A549 (cell line): Measurements from ENCODE around the gene ERFL. TPM values are rescaled to one million over a fixed set of nuclear protein-coding genes. Genes with fewer than 3 reads are reported as not detected.
A peak's percentile ranks its signal among the peaks of the same experiment; 100 is the strongest.

ENCODE experiments used
- ATAC-seq, 2 experiments: fragments of 200-7000 bp in 1 of 2; fragments of >200 bp in 1 of 2; cut with Nextera tagmentation in 1 of 2; cut with Tn5 transposase in 1 of 2; 3 replicates each; pipeline versions ENCODE4 v1.8.0 to v1.9.1; 2018 to 2020; ENCODE audit warnings: mild to moderate bottlenecking in 1 of 2, moderate library complexity in 1 of 2
- CTCF ChIA-PET: fragments of 300-600 bp; sonication (Branson Sonifier 250); formaldehyde crosslinking; extraction: SDS; loops from one replicate; lab custom pipeline; 2021; ENCODE audit warnings: antibody characterized with exemption, inconsistent platforms; lab: Yijun Ruan, JAX
- POLR2A ChIA-PET: fragments of 350-600 bp; formaldehyde crosslinking; extraction: SDS; loops from one replicate; lab custom pipeline; 2021; ENCODE audit warnings: antibody characterized with exemption, inconsistent platforms; lab: Yijun Ruan, JAX
- DNase-seq, 2 experiments: peaks; one replicate each; pipeline versions ENCODE4 v3.0.0 to v3.0.0-alpha.2; 2011 to 2016; ENCODE audit warnings: low read depth in 1 of 2, low spot score in 1 of 2
- FAIRE-seq: peaks from 2 replicates; lab custom pipeline; 2011; peaks lifted over from hg19 to GRCh38; lab: Jason Lieb, UNC
- H3K27ac ChIP-seq, 2 experiments: fragments of >200 bp; sonication (Bioruptor Twin); formaldehyde crosslinking; 3 replicates each; pipeline ENCODE4 v1.5.1; 2016 to 2017
- H3K4me1 ChIP-seq: fragments of >200 bp; sonication (Bioruptor Twin); formaldehyde crosslinking; 3 replicates; pipeline ENCODE4 v1.6.1; 2016
- H3K4me2 ChIP-seq: fragments of >200 bp; sonication (Bioruptor Twin); formaldehyde crosslinking; 3 replicates; pipeline ENCODE4 v1.6.1; 2016
- H3K4me3 ChIP-seq: fragments of >200 bp; sonication (Bioruptor Twin); formaldehyde crosslinking; 3 replicates; pipeline ENCODE4 v1.5.1; 2016
- H3K9me3 ChIP-seq: fragments of >200 bp; sonication (Bioruptor Twin); formaldehyde crosslinking; 3 replicates; pipeline ENCODE4 v1.6.1; 2016
- BHLHE40 ChIP-seq: IDR thresholded peaks from 2 replicates; pipeline ENCODE4 v1.6.1; 2012; ENCODE audit warnings: low read depth, low read length, inconsistent platforms
- CBX8 ChIP-seq: fragments of 200-600 bp; sonication (generic); IDR thresholded peaks from 2 replicates; pipeline ENCODE4 v1.6.1; 2016
- CEBPB ChIP-seq, 2 experiments: fragments of >200 bp in 1 of 2; sonication (Bioruptor Twin) in 1 of 2; formaldehyde crosslinking in 1 of 2; IDR thresholded peaks; 2 replicates each; pipeline ENCODE4 v1.6.1; 2012 to 2016
- CHD2 ChIP-seq: fragments of 150-350 bp; IDR thresholded peaks from 2 replicates; pipeline ENCODE4 v1.6.1; 2014; ENCODE audit warnings: low read length; ENCODE audit not compliant: partially characterized antibody
- EHF ChIP-seq: fragments of 250-450 bp; sonication (Bioruptor Pico); IDR thresholded peaks from 2 replicates; pipeline ENCODE4 v1.5.0; 2020; ENCODE audit warnings: mild to moderate bottlenecking
- EHMT2 ChIP-seq: fragments of 200-600 bp; sonication (generic); IDR thresholded peaks from 2 replicates; pipeline ENCODE4 v1.6.1; 2016; ENCODE audit warnings: antibody characterized with exemption, low read depth, mild to moderate bottlenecking, moderate library complexity
- HDAC2 ChIP-seq: fragments of 200-600 bp; sonication (generic); IDR thresholded peaks from 2 replicates; pipeline ENCODE4 v1.6.1; 2016
- HEYL ChIP-seq: fragments of 250-450 bp; sonication (Bioruptor Pico); IDR thresholded peaks from 2 replicates; pipeline ENCODE4 v1.8.0; 2021; ENCODE audit warnings: mild to moderate bottlenecking, moderate library complexity
- HOXA7 ChIP-seq: fragments of 250-450 bp; sonication (Bioruptor Pico); IDR thresholded peaks from 2 replicates; pipeline ENCODE4 v1.5.0; 2020; ENCODE audit warnings: mild to moderate bottlenecking, moderate library complexity
- JUN ChIP-seq, 2 experiments: fragments of >200 bp; sonication (Bioruptor Twin); formaldehyde crosslinking; IDR thresholded peaks; 2 replicates in 1 of 2; 3 replicates in 1 of 2; pipeline ENCODE4 v1.6.1; 2016 to 2017
- KDM1A ChIP-seq: fragments of 200-600 bp; sonication (generic); IDR thresholded peaks from 2 replicates; pipeline ENCODE4 v1.6.1; 2016; ENCODE audit warnings: low read depth, mild to moderate bottlenecking
- MAFK ChIP-seq: fragments of 450-650 bp; IDR thresholded peaks from 2 replicates; pipeline ENCODE4 v1.6.1; 2014; ENCODE audit not compliant: partially characterized antibody
- MAZ ChIP-seq: fragments of 150-350 bp; IDR thresholded peaks from 2 replicates; pipeline ENCODE4 v1.6.1; 2014; ENCODE audit warnings: antibody characterized with exemption, low read depth, low read length, borderline replicate concordance
- NPAS2 ChIP-seq: fragments of 250-450 bp; sonication (Bioruptor Pico); IDR thresholded peaks from 2 replicates; pipeline ENCODE4 v1.8.0; 2022; ENCODE audit warnings: mild to moderate bottlenecking, moderate library complexity, borderline replicate concordance
- NR3C1 ChIP-seq: fragments of >200 bp; sonication (Bioruptor Twin); formaldehyde crosslinking; IDR thresholded peaks from 3 replicates; pipeline ENCODE4 v1.6.1; 2017
- PBX3 ChIP-seq: IDR thresholded peaks from 2 replicates; pipeline ENCODE4 v1.6.1; 2012
- POLR2A ChIP-seq: IDR thresholded peaks from 2 replicates; pipeline ENCODE4 v1.6.1; 2012; ENCODE audit warnings: mild to moderate bottlenecking, low read length
- RAD21 ChIP-seq, 2 experiments: fragments of >200 bp in 1 of 2; sonication (Bioruptor Twin) in 1 of 2; formaldehyde crosslinking in 1 of 2; IDR thresholded peaks in 1 of 2; conservative IDR thresholded peaks in 1 of 2; 2 replicates in 1 of 2; 3 replicates in 1 of 2; pipeline ENCODE4 v1.6.1; 2012 to 2018; ENCODE audit warnings: inconsistent platforms in 1 of 2
- RARB ChIP-seq: fragments of 250-450 bp; sonication (Bioruptor Pico); IDR thresholded peaks from 2 replicates; pipeline ENCODE4 v1.8.0; 2021; ENCODE audit warnings: mild to moderate bottlenecking, moderate library complexity
- RCOR1 ChIP-seq: fragments of 150-350 bp; IDR thresholded peaks from 2 replicates; pipeline ENCODE4 v1.6.1; 2014; ENCODE audit warnings: antibody characterized with exemption, low read length, low read depth
- RFX5 ChIP-seq: fragments of 450-650 bp; IDR thresholded peaks from 2 replicates; pipeline ENCODE4 v1.7.1; 2014; ENCODE audit warnings: antibody characterized with exemption, mild to moderate bottlenecking, moderate library complexity
- RNF2 ChIP-seq: fragments of 200-600 bp; sonication (generic); IDR thresholded peaks from 2 replicates; pipeline ENCODE4 v1.6.1; 2016; ENCODE audit warnings: low read depth, mild to moderate bottlenecking, antibody characterized with exemption, moderate library complexity, borderline replicate concordance
- SMC3 ChIP-seq: fragments of >200 bp; sonication (Bioruptor Twin); formaldehyde crosslinking; IDR thresholded peaks from 3 replicates; pipeline ENCODE4 v1.6.1; 2018; ENCODE audit warnings: inconsistent platforms
- SREBF2 ChIP-seq: fragments of 450-650 bp; IDR thresholded peaks from 2 replicates; pipeline ENCODE4 v1.6.1; 2014; ENCODE audit warnings: mild to moderate bottlenecking, moderate library complexity
- USF2 ChIP-seq: fragments of 450-650 bp; IDR thresholded peaks from 2 replicates; pipeline ENCODE4 v1.6.1; 2014; ENCODE audit warnings: antibody characterized with exemption
- ZSCAN20 ChIP-seq: fragments of 250-450 bp; sonication (Bioruptor Pico); IDR thresholded peaks from 2 replicates; pipeline ENCODE4 v1.8.0; 2022; ENCODE audit warnings: mild to moderate bottlenecking, moderate library complexity
- WGBS: methylation state at CpG from one replicate; pipeline ENCODE4 v1.1.6; 2017; ENCODE audit errors: missing lambda C conversion rate; 5-methylcytosine and 5-hydroxymethylcytosine counted together
- polyA plus RNA-seq, 4 experiments: library from polyadenylated mRNA; depleted of rRNA in 3 of 4; stranded (reverse); fragments of >200 nt; fragmentation: RNase III in 1 of 4; extraction: RNeasy Plus Mini Kit Qiagen cat#74134 plus additional on column Dnase treatment in 1 of 4; gene quantifications; 2 replicates in 3 of 4; 3 replicates in 1 of 4; pipeline ENCODE4 v1.2.3, GENCODE V29; 2011 to 2017
- TF ChIP-seq, protein P1 (sequence below): fragments of 250-450 bp; sonication (Bioruptor Pico); IDR thresholded peaks from 2 replicates; pipeline ENCODE4 v1.5.0; 2020; ENCODE audit warnings: low read depth, mild to moderate bottlenecking, moderate library complexity
- TF ChIP-seq, protein P2 (sequence below): fragments of >200 bp; sonication (Bioruptor Twin); formaldehyde crosslinking; IDR thresholded peaks from 2 replicates; pipeline ENCODE4 v1.6.1; 2016

ERFL gene
- polyA plus RNA-seq, 2 of the 4 experiments (the other 2 are of a cell fraction), result 0.15 to 0.19 TPM

- no peak overlapping the region for H3K4me3 ChIP-seq
- POLR2A ChIA-PET, result interaction anchor here (0.7 kb wide), 1 partner anchor 70 kb away, joined by 7 read pairs; no protein-coding TSS in a partner anchor
- H3K9me3 ChIP-seq, result no peaks in the 10 kb centered on the region
- DNase-seq (no peak), ATAC-seq (no peak), FAIRE-seq (peak; percentile 77)
- CTCF ChIA-PET, result interaction anchor here (0.6 to 3.7 kb wide), 13 partner anchors 8 to 304 kb away, joined by 3 to 14 read pairs (median 4); no protein-coding TSS in a partner anchor
- no peak overlapping the region for H3K27ac ChIP-seq
- H3K4me1 ChIP-seq, result no peaks in the 10 kb centered on the region
- TF ChIP-seq PBX3 (no peak), BHLHE40 (no peak), USF2 (no peak), CBX8 (no peak), KDM1A (no peak), MAZ (no peak)
- H3K4me2 ChIP-seq, result no peak overlapping the region
- 59% methylated on average over 5 of the region's 5 CpGs for WGBS
Measured at GRCh38 chr19:41965106-41965505, 36.9 kb upstream of the ERFL start.

GRCh38 chr19:41960973-41961372, 32.7 kb upstream of the ERFL start:
- WGBS, result 96% methylated on average over 5 of the region's 5 CpGs
- ChIA-PET CTCF (interaction anchor here (0.6 to 3.8 kb wide), 10 partner anchors 10 to 224 kb away, joined by 3 to 27 read pairs (median 3); partner anchors contain the start of gene RPS19), POLR2A (no interaction called here)
- FAIRE-seq (no peak), ATAC-seq (no peak), DNase-seq (no peak)
- Histone ChIP-seq H3K27ac (no peak overlapping the region), H3K4me2 (no peak overlapping the region), H3K4me1 (peaks cover 13% of the 10 kb centered on the region), H3K4me3 (no peak overlapping the region), H3K9me3 (no peaks in the 10 kb centered on the region)
- no peak for TF ChIP-seq HOXA7 (CRISPR knock-in tag)
- TF ChIP-seq NR3C1, result no peak
- peak in 1 of 2 experiments; percentile 48; a peak in 1 of 4 replicates for TF ChIP-seq CEBPB (IDR thresholded peaks at IDR 0.05)
- TF ChIP-seq SMC3, result no peak

DNA sequence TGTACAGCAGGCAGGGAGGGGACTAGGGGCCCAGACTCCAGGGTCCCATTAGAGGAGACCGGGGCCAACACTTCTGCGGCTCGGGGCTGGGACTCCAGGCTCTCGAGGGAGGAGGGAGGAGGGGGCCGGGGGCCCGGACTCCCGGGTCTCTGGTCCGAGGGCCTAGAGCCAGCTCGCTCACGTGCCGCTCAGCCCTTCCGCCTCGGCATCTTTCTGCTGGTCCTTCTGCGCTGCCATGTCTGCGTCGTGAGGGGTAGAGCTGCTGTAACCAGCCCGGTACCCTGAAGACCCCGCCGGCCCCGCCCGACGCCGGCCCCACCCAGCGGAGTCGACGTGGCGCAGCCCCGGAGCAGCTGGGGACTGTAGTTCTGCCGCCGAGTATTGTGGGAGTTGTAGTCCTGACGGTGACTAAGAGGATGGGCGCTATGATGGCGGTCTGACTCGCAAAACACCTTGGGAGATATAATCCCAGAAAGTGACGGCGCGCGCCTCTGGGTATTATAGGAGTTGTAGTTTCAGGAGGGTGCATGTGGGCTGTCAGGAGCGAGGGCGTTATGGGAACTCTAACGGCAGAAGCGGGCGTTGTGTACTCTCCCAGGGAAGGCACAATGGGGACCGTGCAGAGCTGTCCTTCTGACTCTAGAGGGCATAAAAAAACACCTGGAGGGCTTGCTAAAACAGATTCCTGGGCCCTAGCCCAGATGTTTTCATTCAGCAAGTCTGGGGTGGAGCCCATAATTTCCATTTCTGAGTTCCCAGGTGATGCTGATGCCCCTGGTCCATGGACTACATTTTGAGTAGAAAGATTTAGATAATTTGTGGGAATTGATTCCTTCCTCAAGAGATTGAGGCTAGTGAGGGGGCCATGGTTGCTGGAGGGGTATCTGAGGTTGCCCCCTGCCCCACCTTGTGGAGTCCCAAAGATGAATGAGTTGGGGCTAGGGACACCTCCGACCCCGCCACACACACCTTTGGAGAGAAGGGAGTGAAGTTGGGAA, 31.1 kb upstream of the ERFL start, which contains the start of gene RABAC1:
RABAC1 (minus strand) TSS at position 266 of the 998 bp plus-strand sequence; CDS start at position 237, 29 bp downstream.
- ChIA-PET POLR2A (interaction anchor here (0.6 to 4.0 kb wide), 9 partner anchors 34 to 117 kb away, joined by 3 to 34 read pairs (median 4); partner anchors contain the start of genes ATP1A3, RPS19 and ZNF574), CTCF (interaction anchor here (0.6 to 4.3 kb wide), 21 partner anchors 9 to 207 kb away, joined by 3 to 87 read pairs (median 8); partner anchors contain the start of genes CD79A, ERFL and RPS19)
- Histone ChIP-seq H3K4me2 (peak within 1 kb of the TSS; percentile 82), H3K9me3 (no peaks in the 10 kb centered on the region), H3K27ac (peak within 1 kb of the TSS; percentile 80 to 87), H3K4me1 (peaks cover 13% of the 10 kb centered on the region), H3K4me3 (peak within 1 kb of the TSS; percentile 76)
- DNase-seq, result peak; percentile 97 to 100
- peak; percentile 78 to 90 for ATAC-seq
- WGBS, result 6% methylated on average over 41 of the region's 46 CpGs
- peak; percentile 99 for FAIRE-seq
- TF ChIP-seq RFX5 (no peak), SREBF2 (no peak), EHMT2 (no peak), RAD21 (conservative IDR thresholded peaks at IDR 0.05 in 1 of 2, IDR thresholded peaks at IDR 0.05 in 1 of 2) (peak in 1 of 2 experiments; percentile 35; a peak in 1 of 5 replicates), NPAS2 (CRISPR knock-in tag) (no peak), MAZ (0 out of 2 replicates have a peak, but pooled peaks have one; percentile 45), RNF2 (no peak), ZSCAN20 (no peak), HEYL (CRISPR knock-in tag) (no peak), MAFK (no peak), BHLHE40 (peak; percentile 64; the same call in 1 of the 2 replicates), RARB (CRISPR knock-in tag) (no peak), EHF (no peak), JUN (IDR thresholded peaks at IDR 0.05) (peak; percentile 34 to 67; a peak in 2 of 5 replicates), CHD2 (no peak), PBX3 (peak; percentile 49; the same call in 1 of the 2 replicates), HDAC2 (no peak), POLR2A (peak; percentile 70), RCOR1 (no peak)
- TF ChIP-seq, protein P1, sequence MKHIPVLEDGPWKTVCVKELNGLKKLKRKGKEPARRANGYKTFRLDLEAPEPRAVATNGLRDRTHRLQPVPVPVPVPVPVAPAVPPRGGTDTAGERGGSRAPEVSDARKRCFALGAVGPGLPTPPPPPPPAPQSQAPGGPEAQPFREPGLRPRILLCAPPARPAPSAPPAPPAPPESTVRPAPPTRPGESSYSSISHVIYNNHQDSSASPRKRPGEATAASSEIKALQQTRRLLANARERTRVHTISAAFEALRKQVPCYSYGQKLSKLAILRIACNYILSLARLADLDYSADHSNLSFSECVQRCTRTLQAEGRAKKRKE (CRISPR knock-in tag), result no peak
- TF ChIP-seq, protein P2, sequence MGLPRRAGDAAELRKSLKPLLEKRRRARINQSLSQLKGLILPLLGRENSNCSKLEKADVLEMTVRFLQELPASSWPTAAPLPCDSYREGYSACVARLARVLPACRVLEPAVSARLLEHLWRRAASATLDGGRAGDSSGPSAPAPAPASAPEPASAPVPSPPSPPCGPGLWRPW, result no peak
